Activated CD4-positive, alpha-beta T cell treated with anti-CD3 and anti-CD28 coated beads for 48 hours (primary cell): ENCODE results near the gene ITGB3.

Experiments
- DNase-seq: peaks from one replicate; pipeline ENCODE4 v3.0.0-alpha.2; 2020

ITGB3 gene

DNA sequence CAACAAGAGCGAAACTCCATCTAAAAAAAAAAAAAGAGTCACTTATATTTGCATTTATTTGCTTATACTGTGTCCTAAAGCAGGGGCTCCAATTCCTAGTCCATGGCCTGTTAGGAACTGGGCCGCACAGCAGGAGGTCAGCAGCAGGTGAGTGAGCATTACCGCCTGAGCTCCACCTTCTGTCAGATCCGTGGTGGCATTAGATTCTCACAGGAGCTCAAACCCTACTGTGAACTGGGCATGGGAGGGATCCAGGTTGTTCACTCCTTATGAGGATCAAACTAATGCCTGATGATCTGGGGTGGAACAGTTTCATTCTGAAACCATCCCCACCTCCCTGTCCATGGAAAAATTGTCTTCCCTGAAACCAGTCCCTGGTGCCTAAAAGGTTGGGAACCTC is 24.9 kb downstream of the ITGB3 start:
- no peak for DNase-seq

DNA sequence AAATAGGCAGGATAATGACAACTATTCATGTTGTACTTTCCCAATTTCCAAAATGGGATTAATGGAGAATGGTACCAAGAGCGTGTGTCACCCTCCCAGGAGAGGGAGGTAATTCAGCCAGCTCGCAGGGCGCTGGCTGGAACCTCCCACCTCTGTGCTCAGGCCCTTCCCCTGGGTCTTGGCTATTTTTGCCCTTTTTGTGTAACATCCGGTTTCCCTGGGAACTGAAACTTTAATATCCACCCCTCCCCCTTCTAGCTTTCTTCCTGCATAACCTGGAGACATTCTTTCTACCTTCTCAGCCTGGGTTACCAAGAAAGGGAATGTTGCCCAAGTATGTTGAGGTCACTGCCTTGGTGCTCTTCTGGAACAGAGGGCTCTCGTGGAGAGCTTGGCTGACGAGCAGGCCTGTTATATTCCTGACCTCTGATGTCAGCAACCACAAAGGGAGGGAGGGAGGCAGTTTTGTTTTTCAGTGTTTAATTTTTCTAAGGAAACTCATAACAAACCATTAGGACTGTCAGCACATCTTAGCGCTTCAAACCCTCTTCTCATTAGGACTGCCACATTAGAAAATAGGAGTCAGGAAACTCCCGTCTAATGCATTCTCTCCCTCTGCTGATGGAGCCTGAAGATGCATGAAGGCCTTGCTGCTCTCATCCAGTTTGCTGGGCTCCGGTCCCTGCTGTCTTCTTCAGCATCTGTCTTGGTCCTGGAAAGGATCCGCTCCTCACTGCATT is 25.6 kb downstream of the ITGB3 start:
- no peak for DNase-seq

DNA sequence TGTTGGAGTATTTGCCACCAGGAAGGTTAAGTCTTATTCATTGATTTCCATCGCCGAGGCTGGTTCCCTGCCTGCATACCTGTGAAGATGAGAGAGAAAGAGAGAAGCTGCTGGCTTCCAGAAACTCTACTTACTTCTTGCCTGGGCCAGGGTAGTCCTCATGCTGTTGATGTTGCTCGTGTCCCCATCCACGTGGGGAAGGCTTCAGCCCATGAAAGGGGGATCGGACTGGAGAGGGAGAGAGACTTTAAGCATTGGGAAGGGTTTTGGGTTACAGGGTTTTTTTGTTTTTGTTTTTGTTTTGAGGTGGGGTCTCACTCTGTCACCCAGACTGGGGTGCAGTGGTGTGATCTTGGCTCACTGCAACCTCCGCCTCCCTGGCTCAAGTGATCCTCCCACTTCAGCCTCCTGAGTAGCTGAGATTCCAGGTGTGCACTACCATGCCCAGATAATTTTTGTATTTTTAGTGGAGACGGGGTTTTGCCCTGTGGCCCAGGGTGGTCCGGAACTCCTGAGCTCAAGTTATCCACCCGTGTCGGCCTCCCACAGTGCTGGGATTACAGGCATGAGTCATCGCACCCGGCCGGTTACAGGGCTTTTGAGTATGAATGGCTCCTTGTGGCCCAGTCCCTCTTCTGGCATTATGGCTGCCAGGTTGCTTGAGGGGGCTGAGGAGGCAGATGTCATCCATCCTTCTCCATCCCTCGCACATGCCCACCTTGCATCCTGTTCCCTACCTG is 26.6 kb downstream of the ITGB3 start:
- DNase-seq: no peak

DNA sequence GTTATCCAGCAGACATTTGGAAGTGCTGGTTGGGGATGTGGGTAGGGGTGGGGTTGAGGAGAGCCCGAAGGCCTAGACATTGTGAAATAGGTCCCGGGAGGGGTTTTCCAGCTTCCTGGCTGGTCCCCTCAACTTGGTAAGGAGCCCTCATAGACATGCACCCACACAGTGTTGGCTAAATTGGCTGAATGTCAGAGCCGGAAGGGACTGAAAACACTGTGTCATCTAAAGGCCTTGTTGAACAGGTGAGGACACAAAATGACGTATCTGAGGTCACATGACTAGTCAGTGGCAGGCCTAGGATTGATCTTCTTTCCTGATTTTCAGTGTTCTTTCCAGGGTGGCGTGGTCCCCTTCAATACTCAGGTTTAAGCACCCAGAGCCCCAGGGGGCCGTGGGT is 27.6 kb downstream of the ITGB3 start:
- no peak for DNase-seq

DNA sequence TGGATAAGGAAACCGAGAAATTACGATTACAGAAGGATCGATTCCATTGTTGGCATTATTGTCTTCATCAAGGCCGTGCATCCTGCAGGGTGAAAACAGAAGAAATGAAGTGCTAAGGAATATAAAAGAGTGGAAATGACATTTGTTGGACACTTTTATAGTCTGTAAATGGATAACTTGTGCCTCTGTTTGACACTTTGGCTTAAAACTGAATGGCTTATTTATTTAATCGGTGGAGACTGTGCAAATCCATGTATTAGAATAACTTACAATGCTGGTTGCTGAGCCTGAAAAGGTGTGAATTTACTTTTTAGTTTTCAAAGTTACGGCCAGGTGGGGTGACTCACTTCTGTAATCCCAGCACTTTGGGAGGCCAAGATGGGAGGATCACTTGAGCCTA is 31.4 kb downstream of the ITGB3 start:
- no peak for DNase-seq

DNA sequence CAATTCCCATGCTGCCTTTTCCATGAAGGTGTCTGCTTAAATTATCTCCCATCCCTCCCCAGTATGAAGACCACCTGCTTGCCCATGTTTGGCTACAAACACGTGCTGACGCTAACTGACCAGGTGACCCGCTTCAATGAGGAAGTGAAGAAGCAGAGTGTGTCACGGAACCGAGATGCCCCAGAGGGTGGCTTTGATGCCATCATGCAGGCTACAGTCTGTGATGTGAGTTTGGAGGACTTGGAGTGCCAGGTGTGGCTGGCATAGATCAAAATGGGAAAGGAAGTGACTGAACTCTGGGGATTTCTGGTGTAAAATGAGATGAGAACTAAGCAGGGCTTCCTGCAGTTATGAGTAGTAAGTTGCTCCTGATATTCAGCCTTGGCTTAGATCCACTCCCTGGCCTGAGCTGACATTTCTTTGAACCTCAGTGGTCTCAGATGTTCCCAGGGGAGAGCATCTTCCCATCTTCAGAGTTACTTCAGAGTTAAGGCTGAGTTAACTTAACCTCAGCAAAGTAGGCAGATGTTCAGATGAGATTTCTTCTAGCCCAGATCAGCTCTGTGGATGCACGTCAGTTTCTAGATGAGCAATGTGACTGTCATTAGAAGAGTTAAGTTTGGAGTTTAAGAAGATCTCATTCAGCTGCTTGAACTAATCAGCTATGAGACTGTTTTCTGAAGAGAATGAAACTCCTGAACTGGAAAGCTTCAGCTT is 32.7 kb downstream of the ITGB3 start:
- no peak for DNase-seq

DNA sequence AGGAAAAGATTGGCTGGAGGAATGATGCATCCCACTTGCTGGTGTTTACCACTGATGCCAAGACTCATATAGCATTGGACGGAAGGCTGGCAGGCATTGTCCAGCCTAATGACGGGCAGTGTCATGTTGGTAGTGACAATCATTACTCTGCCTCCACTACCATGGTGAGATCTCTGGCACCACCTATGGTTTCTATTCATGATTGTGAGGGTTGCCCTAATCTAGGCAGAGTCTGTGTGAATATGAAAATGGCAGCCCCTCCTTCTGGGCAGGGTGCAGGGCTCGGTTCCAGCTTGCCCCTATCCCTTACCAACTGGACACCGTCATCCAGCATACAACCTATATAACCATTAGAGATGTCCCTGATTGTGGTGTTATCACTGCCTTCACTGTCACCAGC is 33.4 kb downstream of the ITGB3 start:
- DNase-seq: no peak

DNA sequence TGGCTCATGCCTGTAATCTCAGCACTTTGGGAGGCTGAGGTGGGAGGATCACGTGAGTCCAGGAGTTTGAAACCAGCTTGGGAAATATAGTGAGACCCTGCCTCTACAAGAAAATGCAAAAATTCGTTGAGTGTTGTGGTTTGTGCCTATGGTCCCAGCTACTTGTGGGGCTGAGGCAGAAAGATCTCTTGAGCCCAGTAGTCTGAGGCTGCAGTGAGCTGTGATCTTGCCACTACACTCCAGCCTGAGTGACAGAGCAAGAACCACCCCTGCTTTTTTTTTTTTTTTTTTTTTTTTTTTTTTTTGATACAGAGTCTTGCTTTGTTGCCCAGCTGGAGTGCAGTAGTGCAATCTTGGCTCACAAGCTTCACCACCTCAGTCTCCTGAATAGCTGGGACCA is 34.0 kb downstream of the ITGB3 start:
- DNase-seq: no peak

DNA sequence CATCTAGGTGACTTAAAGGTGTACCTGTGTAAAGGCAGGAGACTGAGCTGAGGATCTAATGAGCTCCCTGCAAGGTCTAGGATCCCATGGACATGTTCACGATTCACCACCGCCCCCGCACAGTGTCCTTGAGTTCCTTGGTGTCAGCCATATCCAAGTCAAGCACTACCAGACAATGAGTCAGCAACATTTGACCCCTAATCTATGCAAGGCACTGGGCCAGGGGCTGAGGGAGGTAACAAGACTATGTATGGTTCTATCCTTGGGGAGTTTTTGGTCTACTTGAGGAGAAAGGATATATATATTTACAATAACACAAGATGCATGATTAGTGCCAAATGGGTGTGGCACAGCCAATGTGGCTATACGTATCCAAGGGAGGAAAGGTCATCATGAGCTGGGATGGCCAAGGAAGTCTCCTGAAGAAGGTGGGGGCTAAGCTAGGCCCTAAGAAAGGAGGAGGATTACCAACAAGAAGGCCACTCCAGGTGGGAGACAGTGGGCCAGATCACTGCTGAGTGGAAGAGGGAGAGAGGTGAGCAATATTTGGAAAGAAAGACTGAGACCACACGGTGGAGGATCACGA is 35.0 kb downstream of the ITGB3 start:
- DNase-seq: no peak

DNA sequence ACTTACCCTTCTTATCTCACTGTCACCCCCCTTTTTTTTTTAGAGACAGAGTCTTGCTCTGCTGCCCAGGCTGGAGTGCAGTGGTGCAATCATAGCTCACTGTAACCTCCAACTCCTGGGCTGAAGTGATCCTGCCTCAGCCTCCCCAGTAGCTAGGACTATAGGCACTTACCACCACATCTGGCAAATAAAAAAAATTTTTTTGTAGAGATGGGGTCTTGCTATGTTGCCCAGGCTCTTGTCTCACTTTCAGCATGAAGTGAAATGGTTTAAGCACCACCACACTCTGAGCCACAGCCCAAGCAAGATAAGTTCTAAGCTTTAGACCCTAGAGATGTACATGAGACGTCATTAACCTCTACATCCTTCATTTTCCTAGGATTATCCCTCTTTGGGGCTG is 35.7 kb downstream of the ITGB3 start:
- DNase-seq: no peak

DNA sequence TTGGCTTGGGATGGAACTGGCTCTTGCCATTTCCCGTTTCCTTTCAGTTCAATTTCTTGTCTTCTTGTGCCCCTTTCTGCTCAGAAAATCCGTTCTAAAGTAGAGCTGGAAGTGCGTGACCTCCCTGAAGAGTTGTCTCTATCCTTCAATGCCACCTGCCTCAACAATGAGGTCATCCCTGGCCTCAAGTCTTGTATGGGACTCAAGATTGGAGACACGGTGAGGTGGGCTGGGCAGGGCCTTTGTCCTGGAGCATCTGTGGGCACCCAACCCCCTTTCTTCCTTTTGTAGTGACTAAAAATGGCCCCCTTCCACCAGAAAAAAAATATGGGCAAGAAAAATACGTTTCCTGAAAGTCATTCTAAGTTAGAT is 37.2 kb downstream of the ITGB3 start:
- no peak for DNase-seq

DNA sequence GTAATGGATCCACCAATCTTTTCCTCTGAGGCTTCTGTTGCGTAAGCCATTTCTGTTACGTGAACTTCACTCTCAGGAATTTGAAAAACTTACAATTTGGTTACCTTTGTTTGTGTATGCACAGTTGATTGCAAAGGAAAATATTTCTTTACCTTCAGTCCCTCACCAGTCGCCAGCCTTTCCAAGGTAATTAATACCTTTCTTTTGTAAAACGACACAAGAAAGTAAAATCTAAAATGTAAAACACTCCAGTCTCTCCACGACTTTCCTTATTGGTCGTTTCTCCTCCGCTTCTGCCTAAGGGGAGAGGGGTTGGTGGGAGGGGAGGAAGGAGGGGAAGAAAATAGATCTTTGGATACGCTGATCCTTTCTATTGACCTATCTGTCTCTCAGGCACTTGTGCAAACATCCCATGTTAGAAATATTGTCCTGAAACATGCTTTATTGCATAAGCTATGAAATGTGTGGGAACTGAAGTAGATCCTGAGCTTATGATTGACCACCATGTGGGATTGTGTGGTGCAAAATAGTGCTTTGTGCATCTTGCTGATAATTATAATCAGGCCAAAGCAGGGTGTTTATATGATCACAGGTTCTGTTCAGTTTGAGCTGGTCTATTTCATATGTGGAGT is 37.7 kb downstream of the ITGB3 start:
- DNase-seq: no peak

DNA sequence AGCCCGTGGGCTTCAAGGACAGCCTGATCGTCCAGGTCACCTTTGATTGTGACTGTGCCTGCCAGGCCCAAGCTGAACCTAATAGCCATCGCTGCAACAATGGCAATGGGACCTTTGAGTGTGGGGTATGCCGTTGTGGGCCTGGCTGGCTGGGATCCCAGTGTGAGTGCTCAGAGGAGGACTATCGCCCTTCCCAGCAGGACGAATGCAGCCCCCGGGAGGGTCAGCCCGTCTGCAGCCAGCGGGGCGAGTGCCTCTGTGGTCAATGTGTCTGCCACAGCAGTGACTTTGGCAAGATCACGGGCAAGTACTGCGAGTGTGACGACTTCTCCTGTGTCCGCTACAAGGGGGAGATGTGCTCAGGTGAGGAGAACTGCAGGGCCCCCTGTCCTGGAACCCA is 38.6 kb downstream of the ITGB3 start:
- DNase-seq: no peak

DNA sequence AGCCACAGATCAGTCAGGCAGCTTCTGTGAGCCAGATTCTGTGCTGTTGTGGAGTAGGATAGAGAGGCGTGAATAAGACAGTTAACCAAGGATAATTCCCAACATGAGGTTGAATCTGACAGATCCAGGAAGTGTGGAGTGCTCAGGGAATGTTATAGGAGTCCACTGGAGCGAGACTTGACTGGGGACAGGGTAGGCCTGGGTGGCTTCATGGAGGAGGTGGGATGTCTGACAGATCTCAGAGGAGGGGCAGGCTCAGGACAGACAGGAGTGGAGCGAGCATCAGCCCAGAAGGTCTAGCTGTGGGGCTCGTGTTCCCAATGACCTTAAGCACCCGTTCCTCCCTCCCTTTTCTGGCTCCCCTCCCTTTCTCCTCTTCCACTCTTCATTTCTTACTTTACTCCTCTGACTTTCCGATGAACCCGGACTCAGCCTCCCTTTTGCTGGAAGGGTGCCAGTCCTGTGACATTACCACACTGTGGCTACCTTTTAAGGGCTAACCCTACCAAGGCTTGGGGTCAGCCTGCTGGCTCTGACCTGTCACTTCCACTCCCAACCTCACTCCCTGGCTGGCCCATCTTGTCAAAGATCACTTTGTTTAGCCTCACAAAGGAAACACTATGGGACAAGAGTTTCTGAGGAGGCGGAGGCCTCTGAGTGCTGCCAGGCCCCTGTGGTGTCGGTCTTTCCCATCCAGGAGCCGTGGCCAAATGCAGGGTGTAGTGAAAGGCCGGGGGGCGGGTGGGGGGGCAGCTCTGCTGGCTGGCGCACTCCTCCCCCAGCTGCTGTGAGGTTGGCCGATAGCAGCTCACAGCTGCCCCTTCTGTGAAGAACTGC is 41.6 kb downstream of the ITGB3 start:
- no peak for DNase-seq

DNA sequence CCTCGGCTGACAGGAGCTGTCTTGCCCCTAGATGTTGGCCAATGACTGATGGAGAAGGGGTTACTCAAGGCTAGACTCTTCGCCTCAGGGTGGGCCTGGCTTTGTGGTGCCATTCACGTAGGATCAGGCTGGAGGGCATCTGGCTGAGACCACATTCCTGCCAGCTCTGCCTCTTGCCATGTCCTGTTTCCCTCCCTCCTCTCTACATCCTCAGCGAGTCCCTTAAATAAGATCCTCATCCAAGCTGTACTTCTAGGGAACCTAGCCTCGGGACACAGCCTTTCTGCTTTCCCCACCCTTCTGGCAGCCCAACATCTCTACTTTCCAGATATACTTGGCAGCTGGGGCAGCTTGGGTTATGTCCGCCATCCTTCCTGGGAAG is 42.2 kb downstream of the ITGB3 start:
- no peak for DNase-seq

DNA sequence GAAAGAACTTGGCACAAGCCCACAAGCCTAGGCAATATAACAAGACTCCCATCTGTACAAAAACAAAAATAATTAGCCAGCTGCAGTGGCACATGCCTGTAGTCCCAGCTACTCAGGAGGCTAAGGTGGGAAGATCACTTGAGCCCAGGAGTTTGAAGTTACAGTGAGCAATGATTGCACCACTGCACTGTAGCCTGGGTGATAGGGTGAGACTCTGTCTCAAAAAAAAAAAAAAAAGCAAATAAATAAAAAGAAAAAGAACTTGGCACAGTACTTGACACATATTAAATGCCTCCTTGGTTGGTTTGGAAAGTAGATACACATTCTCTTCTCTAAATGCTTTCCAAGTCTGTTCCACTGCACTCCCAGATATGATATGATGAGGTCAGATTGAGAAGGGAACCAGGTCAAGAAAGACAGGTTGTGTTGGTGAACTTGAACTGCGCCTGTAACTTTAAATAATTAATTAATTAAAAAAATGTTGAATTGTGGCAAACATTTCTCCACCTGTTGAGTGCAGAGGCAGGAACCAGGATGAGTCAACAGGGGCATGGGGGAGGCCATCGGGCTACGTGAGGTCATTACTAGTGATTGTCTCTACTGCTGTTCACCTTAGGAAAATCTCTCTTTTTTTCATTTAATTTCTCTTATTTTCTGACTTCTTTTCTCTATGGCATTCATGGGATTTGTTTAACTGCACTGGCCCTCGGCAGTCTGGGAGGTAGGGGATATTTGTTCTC is 44.2 kb downstream of the ITGB3 start:
- no peak for DNase-seq

DNA sequence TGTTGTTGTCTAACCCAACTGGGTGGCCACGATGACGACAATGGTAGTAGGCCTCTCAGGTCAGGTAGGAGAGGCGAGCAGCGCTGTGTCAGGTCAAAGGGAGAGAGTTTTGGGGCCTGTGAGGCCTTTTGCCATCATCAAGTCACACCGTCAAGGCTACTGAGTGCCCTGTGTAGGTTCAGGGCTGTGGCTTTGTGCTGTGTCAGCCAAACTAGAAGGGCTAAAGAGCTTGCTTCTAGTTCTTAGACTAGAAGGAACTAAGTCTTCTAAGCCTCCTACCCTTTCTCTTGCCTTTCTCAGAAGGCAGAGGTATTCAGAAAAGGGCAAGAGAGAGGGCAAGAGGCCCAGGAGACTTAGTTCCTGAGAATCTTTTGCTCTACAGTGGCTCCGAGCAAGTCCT is 45.1 kb downstream of the ITGB3 start:
- DNase-seq: no peak

DNA sequence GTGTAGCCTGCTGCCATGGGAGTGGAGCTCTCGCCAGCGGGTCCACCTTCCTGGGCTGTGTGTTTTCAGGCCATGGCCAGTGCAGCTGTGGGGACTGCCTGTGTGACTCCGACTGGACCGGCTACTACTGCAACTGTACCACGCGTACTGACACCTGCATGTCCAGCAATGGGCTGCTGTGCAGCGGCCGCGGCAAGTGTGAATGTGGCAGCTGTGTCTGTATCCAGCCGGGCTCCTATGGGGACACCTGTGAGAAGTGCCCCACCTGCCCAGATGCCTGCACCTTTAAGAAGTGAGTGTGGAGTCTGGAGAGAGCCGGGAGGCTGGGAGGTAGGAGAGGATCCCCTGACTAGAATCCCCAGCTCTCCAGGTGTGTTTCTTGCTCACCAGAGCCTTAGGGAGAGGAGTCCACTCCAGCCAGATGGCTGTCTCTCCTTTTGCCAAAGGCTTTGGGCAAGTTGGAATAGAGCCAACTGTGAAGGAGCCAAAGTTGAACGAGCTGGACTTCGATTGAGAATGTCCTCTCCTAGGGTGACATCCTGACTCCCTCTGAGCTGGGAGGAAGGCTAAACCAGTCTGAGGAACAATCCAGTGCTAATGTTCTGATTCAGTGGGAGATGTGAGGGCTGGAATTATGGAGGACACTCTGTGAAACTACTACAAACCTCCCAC is 45.7 kb downstream of the ITGB3 start:
- DNase-seq: no peak

DNA sequence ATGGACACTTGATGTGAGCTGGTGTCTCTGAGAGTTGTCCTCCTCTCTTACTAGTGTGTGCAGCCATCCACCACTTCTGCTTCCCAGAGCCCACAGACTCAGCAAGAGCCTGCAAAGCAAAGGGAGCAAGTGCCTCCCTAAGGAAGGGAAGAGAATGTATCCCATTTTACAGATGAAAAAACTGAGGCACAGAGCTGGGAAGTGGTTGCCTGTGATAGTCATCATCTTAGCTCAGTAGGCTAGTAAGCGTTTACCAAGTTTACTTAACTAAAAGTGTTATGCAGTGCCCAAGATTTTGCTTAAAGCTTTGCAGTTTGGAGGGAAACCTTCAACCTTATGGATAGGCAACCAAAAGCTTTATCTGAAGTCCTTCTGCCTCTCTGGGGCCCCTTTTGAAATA is 47.1 kb downstream of the ITGB3 start:
- DNase-seq: no peak

DNA sequence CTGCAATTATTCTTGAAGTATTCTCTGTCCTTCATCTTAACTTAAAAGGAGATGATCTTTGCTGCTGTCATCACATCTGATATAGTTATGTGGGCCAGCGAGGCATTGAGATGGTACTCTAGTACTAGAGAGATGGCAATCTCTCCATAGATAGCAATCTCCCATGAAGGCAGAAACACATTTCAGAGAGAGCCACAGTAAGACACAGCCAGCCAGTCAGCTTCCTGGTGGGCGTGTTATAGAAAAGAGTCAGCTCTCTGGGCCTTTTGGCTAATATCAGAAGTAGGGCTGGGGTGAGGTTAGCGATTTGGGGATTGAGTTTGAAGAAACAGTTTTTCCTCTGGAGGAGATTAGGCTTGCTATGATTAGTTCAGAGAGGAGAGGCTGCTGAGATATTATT is 47.5 kb downstream of the ITGB3 start:
- peak; percentile 27 for DNase-seq

DNA sequence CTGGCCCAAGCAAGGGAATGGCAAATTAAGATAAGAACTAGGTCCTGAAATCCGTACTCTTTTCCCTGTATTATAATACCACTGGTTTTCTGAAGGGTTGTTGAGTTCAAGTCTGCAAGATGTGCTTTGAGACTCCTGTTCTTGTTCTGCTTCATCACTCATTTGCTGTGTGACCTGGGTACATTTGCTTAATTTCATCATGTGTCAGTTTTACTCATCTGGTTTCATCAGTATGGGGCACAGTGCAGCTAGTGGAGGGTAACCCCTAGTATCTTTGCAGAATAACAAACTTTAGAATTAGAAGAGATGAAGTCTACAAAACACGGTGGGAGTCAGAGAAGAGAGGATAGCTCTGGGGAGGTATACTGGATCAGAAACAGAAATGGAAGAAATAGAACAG is 48.2 kb downstream of the ITGB3 start:
- DNase-seq: no peak
